OCI-LY3 (cell line): Measurements from ENCODE around the gene SYNJ1.

Experiments
- EZH2phosphoT487 ChIP-seq: fragments of 200-600 bp; shearing (Covaris generic); IDR thresholded peaks from 2 replicates; pipeline ENCODE4 v1.6.1; 2018; ENCODE audit warnings: antibody characterized with exemption, mixed run types, low read depth
- TF ChIP-seq, protein P1 (sequence below): fragments of 200-600, 300-600 bp; sonication (generic); IDR thresholded peaks from 2 replicates; pipeline ENCODE4 v1.5.1; 2014; ENCODE audit warnings: antibody characterized with exemption, low read length, low read depth

DNA sequence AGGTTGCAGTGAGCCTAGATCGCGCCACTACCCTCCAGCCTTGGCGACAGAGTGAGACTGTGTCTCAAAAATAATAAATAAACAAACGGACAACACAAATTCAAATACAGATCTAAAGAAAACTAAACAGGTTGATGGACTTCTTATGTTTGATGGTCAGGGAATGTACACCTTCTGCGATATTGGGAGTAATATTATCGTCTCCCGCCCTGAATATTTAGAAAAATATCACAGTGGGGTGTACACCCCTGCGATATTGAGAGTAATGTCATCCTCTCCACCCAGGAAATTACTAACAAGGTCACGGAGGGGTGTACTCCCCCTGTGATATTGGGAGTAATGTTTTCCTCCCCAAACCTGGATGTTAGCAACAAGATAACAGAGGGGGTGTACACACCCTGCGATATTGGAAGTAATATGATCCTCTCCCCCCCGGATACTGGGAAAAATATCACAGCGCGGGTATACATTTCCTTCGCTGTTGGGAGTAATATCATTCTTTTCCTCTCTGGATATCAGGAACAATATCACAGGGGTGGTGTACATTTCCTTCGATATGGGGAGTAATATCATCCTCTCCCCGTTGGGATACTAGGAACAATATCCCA is 114.3 kb downstream of the SYNJ1 start:
- TF ChIP-seq, protein P1, sequence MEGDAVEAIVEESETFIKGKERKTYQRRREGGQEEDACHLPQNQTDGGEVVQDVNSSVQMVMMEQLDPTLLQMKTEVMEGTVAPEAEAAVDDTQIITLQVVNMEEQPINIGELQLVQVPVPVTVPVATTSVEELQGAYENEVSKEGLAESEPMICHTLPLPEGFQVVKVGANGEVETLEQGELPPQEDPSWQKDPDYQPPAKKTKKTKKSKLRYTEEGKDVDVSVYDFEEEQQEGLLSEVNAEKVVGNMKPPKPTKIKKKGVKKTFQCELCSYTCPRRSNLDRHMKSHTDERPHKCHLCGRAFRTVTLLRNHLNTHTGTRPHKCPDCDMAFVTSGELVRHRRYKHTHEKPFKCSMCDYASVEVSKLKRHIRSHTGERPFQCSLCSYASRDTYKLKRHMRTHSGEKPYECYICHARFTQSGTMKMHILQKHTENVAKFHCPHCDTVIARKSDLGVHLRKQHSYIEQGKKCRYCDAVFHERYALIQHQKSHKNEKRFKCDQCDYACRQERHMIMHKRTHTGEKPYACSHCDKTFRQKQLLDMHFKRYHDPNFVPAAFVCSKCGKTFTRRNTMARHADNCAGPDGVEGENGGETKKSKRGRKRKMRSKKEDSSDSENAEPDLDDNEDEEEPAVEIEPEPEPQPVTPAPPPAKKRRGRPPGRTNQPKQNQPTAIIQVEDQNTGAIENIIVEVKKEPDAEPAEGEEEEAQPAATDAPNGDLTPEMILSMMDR, result no peak
- no peak for TF ChIP-seq EZH2phosphoT487
